ENCODE measurements around the gene TMOD2. TPM values are rescaled to one million over a fixed set of nuclear protein-coding genes. Genes with fewer than 3 reads are reported as not detected.

Gene TMOD2
- total and polyA plus RNA-seq, 8 donors: 5.2 to 11.3 (median 6.7) TPM

DNA sequence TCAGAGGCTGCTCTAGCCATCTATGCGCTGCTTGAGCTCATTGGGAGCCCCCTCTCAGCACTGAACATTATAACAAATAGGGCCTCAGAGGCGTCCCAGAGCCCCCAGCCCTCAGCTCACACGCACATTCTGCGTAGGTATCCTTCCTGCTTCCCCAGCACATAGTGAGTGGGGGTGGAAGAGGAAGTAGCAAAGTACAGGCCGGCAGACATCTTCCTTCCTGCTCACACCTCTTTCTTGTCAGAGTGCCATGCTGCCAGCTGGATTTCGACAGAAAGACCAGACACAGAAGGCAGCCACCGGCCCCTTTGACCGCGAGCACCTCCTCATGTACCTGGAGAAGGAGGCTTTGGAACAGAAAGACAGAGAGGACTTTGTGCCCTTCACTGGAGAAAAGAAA lies 16.6 kb downstream of the TMOD2 start:
- intact Hi-C loops (cut with DNase I): no loop called here
- TF ChIP-seq, protein P1, sequence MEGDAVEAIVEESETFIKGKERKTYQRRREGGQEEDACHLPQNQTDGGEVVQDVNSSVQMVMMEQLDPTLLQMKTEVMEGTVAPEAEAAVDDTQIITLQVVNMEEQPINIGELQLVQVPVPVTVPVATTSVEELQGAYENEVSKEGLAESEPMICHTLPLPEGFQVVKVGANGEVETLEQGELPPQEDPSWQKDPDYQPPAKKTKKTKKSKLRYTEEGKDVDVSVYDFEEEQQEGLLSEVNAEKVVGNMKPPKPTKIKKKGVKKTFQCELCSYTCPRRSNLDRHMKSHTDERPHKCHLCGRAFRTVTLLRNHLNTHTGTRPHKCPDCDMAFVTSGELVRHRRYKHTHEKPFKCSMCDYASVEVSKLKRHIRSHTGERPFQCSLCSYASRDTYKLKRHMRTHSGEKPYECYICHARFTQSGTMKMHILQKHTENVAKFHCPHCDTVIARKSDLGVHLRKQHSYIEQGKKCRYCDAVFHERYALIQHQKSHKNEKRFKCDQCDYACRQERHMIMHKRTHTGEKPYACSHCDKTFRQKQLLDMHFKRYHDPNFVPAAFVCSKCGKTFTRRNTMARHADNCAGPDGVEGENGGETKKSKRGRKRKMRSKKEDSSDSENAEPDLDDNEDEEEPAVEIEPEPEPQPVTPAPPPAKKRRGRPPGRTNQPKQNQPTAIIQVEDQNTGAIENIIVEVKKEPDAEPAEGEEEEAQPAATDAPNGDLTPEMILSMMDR (IDR thresholded peaks at IDR 0.05): no peak
- H3K9me3 ChIP-seq: no peaks in the 10 kb centered on the region
- peak overlapping the region in 1 of 2 donors; percentile 25 for H3K27ac ChIP-seq
- H3K27me3 ChIP-seq: no peaks in the 10 kb centered on the region
- no peak overlapping the region for H3K4me3 ChIP-seq
- no peaks in the 10 kb centered on the region for H3K36me3 ChIP-seq
- DNase-seq: peak in 1 of 4 donors; percentile 71
- peak; percentile 41 for ATAC-seq
- peaks cover 0 to 10% of the 10 kb centered on the region in 2 donors for H3K4me1 ChIP-seq

DNA sequence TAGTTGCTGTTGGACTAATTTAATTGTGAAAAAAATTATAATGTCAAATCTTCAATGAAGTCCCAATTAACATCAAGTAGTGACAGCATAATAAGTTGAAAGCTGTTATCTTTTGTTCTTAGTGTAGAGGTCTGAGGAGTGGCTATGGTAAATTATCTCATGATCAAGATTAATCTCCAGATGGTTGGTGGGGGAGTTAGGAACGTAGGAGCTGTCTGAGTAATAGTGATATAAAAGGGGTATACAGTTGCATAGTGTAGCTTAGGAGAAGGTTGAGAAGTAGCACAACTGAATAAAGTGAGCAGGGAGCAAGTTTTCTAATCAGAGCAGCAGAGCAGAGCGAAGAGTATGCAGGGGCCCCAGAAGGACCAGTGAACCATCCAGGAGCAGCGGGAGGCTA lies 19.5 kb downstream of the TMOD2 start:
- TF ChIP-seq, protein P1 (IDR thresholded peaks at IDR 0.05): no peak
- ATAC-seq: no peak
- no peak overlapping the region for H3K4me3 ChIP-seq
- no peaks in the 10 kb centered on the region for H3K9me3 ChIP-seq
- H3K36me3 ChIP-seq: peaks cover 0 to 4% of the 10 kb centered on the region in 2 donors
- H3K27ac ChIP-seq: no peak overlapping the region
- H3K27me3 ChIP-seq: no peaks in the 10 kb centered on the region
- H3K4me1 ChIP-seq: peaks cover 0 to 10% of the 10 kb centered on the region in 2 donors
- intact Hi-C loops (cut with DNase I): loop anchor here in 1 of 2 donors (10.0 kb wide), 1 partner anchor 116 kb away; no protein-coding TSS in a partner anchor
- DNase-seq: no peak

DNA sequence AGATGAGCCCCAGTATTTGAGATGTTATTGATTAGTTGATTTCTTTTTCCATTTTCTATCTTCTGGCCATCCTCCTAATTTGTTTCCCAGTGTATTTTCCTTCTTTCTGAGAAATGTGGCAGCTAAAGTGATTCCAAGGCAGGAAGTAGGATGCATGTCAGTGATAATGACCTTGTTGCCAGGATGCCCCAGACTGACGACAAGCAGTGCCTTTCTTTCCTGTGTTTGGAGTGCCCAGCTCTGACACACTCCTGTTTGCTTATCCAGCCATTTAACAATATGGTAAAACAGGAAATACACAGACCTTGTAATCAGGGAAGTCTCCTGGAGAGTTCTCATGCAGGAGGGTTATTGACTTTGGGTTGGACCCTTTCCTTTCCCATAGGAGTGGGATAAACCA lies 20.4 kb downstream of the TMOD2 start:
- Histone ChIP-seq H3K9me3 (no peaks in the 10 kb centered on the region), H3K27me3 (no peaks in the 10 kb centered on the region), H3K27ac (no peak overlapping the region), H3K36me3 (peaks cover 0 to 4% of the 10 kb centered on the region in 2 donors), H3K4me3 (no peak overlapping the region), H3K4me1 (peaks cover 3 to 10% of the 10 kb centered on the region in 2 donors)
- ATAC-seq (no peak), DNase-seq (no peak)
- intact Hi-C loops (cut with DNase I): loop anchor here in 1 of 2 donors (10.0 kb wide), 1 partner anchor 117 kb away; no protein-coding TSS in a partner anchor
- TF ChIP-seq, protein P1 (IDR thresholded peaks at IDR 0.05): no peak

DNA sequence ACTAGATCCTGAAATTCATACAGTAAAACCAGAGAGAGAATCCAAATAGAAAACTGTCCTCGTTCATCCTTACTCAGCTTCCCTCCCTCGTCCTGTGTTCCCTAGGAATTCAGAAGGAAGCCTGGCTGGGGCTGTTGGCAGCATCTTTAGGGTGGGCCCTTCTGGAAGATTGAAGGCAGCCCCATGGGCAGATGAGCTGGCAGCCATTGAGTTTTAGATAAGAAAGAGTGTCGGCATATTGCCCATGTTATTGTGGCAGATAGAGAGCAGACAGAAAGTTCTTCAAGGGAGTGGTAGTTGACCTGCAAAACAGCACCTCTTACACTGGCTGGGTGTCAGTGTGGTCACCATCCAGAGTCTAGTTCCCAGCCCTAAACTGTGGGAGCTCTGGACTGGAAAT lies 23.5 kb downstream of the TMOD2 start:
- DNase-seq (no peak), ATAC-seq (no peak)
- Histone ChIP-seq H3K4me3 (no peak overlapping the region), H3K36me3 (peaks cover 0 to 4% of the 10 kb centered on the region in 2 donors), H3K9me3 (no peaks in the 10 kb centered on the region), H3K4me1 (peaks cover 0 to 3% of the 10 kb centered on the region in 2 donors), H3K27ac (no peak overlapping the region), H3K27me3 (no peaks in the 10 kb centered on the region)
- intact Hi-C loops (cut with DNase I): loop anchor here in 1 of 2 donors (10.0 kb wide), 1 partner anchor 120 kb away; no protein-coding TSS in a partner anchor
- TF ChIP-seq, protein P1 (IDR thresholded peaks at IDR 0.05): no peak

DNA sequence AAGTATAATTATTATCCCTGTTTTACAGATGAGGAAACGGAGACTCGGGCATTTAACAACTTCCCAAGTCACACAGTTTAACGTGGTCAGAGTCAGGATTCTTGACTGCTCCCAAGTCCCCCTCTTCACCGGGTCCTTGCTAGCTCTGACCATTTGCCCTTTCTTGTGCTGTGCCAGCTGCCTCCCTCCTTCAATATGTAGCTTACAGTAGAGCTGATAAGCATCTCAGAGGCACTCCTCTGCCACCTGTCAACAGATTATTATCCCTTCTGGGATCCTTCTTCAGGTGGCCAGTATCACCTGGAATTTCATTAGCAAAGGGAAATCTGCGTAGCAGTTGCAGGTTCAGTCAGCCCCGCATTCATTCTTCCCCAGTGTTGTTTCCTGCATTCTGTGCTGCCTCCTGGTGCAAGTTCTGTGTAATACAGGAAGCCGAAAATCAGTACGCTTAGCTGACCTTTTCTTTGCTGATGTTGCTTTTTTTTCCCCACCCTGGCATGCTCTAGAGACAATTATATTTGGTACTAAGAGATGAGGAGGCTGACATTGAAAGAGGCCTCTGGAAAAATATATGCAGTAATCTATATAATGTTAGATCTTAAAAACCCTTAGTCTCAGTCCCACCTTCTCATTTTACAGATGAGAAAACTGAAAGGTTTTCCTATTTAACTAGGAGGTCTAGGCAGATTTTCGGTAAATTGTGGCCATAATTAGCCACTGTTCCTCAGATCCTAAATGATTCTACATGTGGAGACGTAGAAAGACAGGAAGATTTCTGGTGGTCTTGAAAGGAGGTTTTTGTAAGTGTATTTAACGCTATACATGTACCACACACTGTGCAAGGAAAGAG lies 24.8 kb downstream of the TMOD2 start:
- no peaks in the 10 kb centered on the region for H3K9me3 ChIP-seq
- TF ChIP-seq, protein P1 (IDR thresholded peaks at IDR 0.05): peak; percentile 70 to 73
- H3K4me1 ChIP-seq: peaks cover 0 to 3% of the 10 kb centered on the region in 2 donors
- intact Hi-C loops (cut with DNase I): loop anchor here (2.0 to 10.0 kb wide), 2 partner anchors 121 to 125 kb away; no protein-coding TSS in a partner anchor
- ATAC-seq: peak; percentile 96
- H3K27ac ChIP-seq: no peak overlapping the region
- peak in 1 of 4 donors; percentile 49 for DNase-seq
- H3K27me3 ChIP-seq: no peaks in the 10 kb centered on the region
- no peak overlapping the region for H3K4me3 ChIP-seq
- peaks cover 0 to 4% of the 10 kb centered on the region in 2 donors for H3K36me3 ChIP-seq

Data from left lung (tissue), 10 donors.